Sigmoid colon (tissue), 7 donors: ENCODE data around the gene HTRA3. TPM values are rescaled to one million over a fixed set of nuclear protein-coding genes. Genes with fewer than 3 reads are reported as not detected.

ENCODE experiments used
- DNase-seq: peaks from one replicate; pipeline ENCODE4 v3.0.0-alpha.2; 2019
- H3K27ac ChIP-seq, 4 donors: fragments of 200-600 bp; sonication (generic); one replicate each; pipeline ENCODE4 v1.5.1; 2016 to 2019; ENCODE audit warnings: mild to moderate bottlenecking in 1 of 4
- H3K27me3 ChIP-seq, 3 donors: fragments of 200-600 bp; sonication (generic); one replicate each; pipeline ENCODE4 v1.5.1; 2019; ENCODE audit warnings: mild to moderate bottlenecking in 1 of 3
- H3K36me3 ChIP-seq, 4 donors: fragments of 200-600 bp; sonication (generic); one replicate each; pipeline ENCODE4 v1.5.1; 2016 to 2019
- H3K4me1 ChIP-seq, 4 donors: fragments of 200-600 bp; sonication (generic); one replicate each; pipeline ENCODE4 v1.5.1; 2017 to 2019
- H3K4me3 ChIP-seq, 4 donors: fragments of 200-600 bp; sonication (generic); one replicate each; pipeline ENCODE4 v1.5.1; 2017 to 2019; ENCODE audit warnings: mild to moderate bottlenecking in 2 of 4, moderate library complexity in 1 of 4
- H3K9me3 ChIP-seq, 4 donors: fragments of 200-600 bp in 3 of 4; sonication (generic) in 3 of 4; one replicate each; pipeline versions ENCODE4 v1.5.1 to v1.6.1; 2013 to 2019
- CTCF ChIP-seq, 4 experiments: fragments of 450-650 bp in 3 of 4; fragments of 200-600 bp in 1 of 4; IDR thresholded peaks; one replicate each; pipeline ENCODE4 v1.5.1; 2016 to 2019; ENCODE audit warnings: antibody characterized with exemption in 4 of 4, mild to moderate bottlenecking in 3 of 4, moderate library complexity in 2 of 4
- EP300 ChIP-seq, 4 donors: sonication (generic); formaldehyde crosslinking; IDR thresholded peaks; one replicate each; pipeline ENCODE4 v1.6.1; 2017; ENCODE audit warnings: antibody characterized with exemption in 4 of 4
- POLR2A ChIP-seq, 2 donors: fragments of 450-650 bp; IDR thresholded peaks; one replicate each; pipeline ENCODE4 v1.6.1; 2016; ENCODE audit warnings: antibody characterized with exemption in 2 of 2, mild to moderate bottlenecking in 2 of 2, moderate library complexity in 2 of 2
- POLR2AphosphoS5 ChIP-seq, 4 donors: sonication (generic); formaldehyde crosslinking; IDR thresholded peaks; one replicate each; pipeline ENCODE4 v1.6.1; 2017; ENCODE audit warnings: antibody characterized with exemption in 4 of 4
- WGBS, 2 donors: extraction: QIAGEN DNeasy Blood & Tissue Kit; methylation state at CpG; one replicate each; pipeline ENCODE4 v1.1.7; 2013; 5-methylcytosine and 5-hydroxymethylcytosine counted together
- intact Hi-C: fragments of 100-400 bp; cut with DNase I; formaldehyde crosslinking; loops from one replicate; pipeline ENCODE4 v1.15.1; 2023
- polyA plus RNA-seq, 3 donors: library from polyadenylated mRNA; stranded (reverse); fragments of 200-250 nt; gene quantifications; one replicate each; pipeline ENCODE4 v1.2.3, GENCODE V29; 2013
- total RNA-seq, 4 donors: library from RNA; depleted of rRNA; stranded (reverse); fragments of >200 nt; gene quantifications; one replicate each; pipeline ENCODE4 v1.1.0, GENCODE V29; 2016
- donor health status: healthy with polysubstance abuse.
- donor health status: Bipolar disorder and iron deficiency.
- donor health status: healthy.

The HTRA3 gene
- total and polyA plus RNA-seq, 7 donors: 1.2 to 49.6 (median 14.5) TPM

GRCh38 chr4:8324640-8325239 is 55.2 kb downstream of the HTRA3 start:
- TF ChIP-seq EP300 (IDR thresholded peaks at IDR 0.05) (no peak), POLR2AphosphoS5 (IDR thresholded peaks at IDR 0.05) (no peak), POLR2A (IDR thresholded peaks at IDR 0.05) (no peak), CTCF (IDR thresholded peaks at IDR 0.05) (no peak)
- intact Hi-C loops: no loop called here
- Histone ChIP-seq H3K36me3 (no peaks in the 10 kb centered on the region), H3K4me3 (no peak overlapping the region), H3K4me1 (peaks cover 0 to 13% (median 11%) of the 10 kb centered on the region in 4 donors), H3K27ac (no peak overlapping the region), H3K27me3 (no peaks in the 10 kb centered on the region), H3K9me3 (peaks cover 0 to 4% (median 0%) of the 10 kb centered on the region in 4 donors)
- WGBS, 2 donors: 74 to 75% methylated on average over 6 of the region's 6 CpGs
- peak; percentile 14 for DNase-seq

- TF ChIP-seq POLR2AphosphoS5 (IDR thresholded peaks at IDR 0.05) (no peak), EP300 (IDR thresholded peaks at IDR 0.05) (no peak), CTCF (IDR thresholded peaks at IDR 0.05) (no peak), POLR2A (IDR thresholded peaks at IDR 0.05) (no peak)
- Histone ChIP-seq H3K27me3 (no peaks in the 10 kb centered on the region), H3K27ac (no peak overlapping the region), H3K9me3 (peaks cover 0 to 4% (median 0%) of the 10 kb centered on the region in 4 donors), H3K4me1 (peaks cover 0 to 10% (median 6%) of the 10 kb centered on the region in 4 donors), H3K36me3 (no peaks in the 10 kb centered on the region), H3K4me3 (no peak overlapping the region)
- intact Hi-C loops: no loop called here
- peak; percentile 61 for DNase-seq
- 66 to 72% methylated on average over 8 of the region's 8 CpGs for WGBS, 2 donors
Observed at GRCh38 chr4:8325291-8325973, 55.9 kb downstream of the HTRA3 start.

GRCh38 chr4:8326206-8326605 is 56.7 kb downstream of the HTRA3 start:
- TF ChIP-seq POLR2A (IDR thresholded peaks at IDR 0.05): no peak
- peak in 1 of 4 donors; percentile 11 for TF ChIP-seq POLR2AphosphoS5 (IDR thresholded peaks at IDR 0.05)
- Histone ChIP-seq H3K27ac (no peak overlapping the region), H3K9me3 (peaks cover 0 to 4% (median 0%) of the 10 kb centered on the region in 4 donors), H3K27me3 (no peaks in the 10 kb centered on the region), H3K36me3 (no peaks in the 10 kb centered on the region), H3K4me3 (no peak overlapping the region), H3K4me1 (peaks cover 0 to 11% (median 8%) of the 10 kb centered on the region in 4 donors)
- intact Hi-C loops: no loop called here
- peak; percentile 79 for DNase-seq

GRCh38 chr4:8328456-8328855 is 58.9 kb downstream of the HTRA3 start:
- intact Hi-C loops: no loop called here
- Histone ChIP-seq H3K27ac (no peak overlapping the region), H3K4me1 (peaks cover 0 to 16% (median 10%) of the 10 kb centered on the region in 4 donors), H3K4me3 (no peak overlapping the region), H3K36me3 (no peaks in the 10 kb centered on the region), H3K9me3 (peaks cover 0 to 4% (median 0%) of the 10 kb centered on the region in 4 donors), H3K27me3 (no peaks in the 10 kb centered on the region)
- WGBS, 2 donors: 76 to 78% methylated on average over 3 of the region's 3 CpGs
- no peak for TF ChIP-seq POLR2AphosphoS5 (IDR thresholded peaks at IDR 0.05)
- no peak for TF ChIP-seq CTCF (IDR thresholded peaks at IDR 0.05)
- no peak for TF ChIP-seq POLR2A (IDR thresholded peaks at IDR 0.05)
- no peak for TF ChIP-seq EP300 (IDR thresholded peaks at IDR 0.05)
- no peak for DNase-seq

GRCh38 chr4:8328866-8329559 is 59.5 kb downstream of the HTRA3 start:
- WGBS, 2 donors: 78 to 88% methylated on average over 13 of the region's 13 CpGs
- intact Hi-C loops: no loop called here
- peak; percentile 53 for DNase-seq

More at GRCh38 chr4:8328866-8329559, 59.5 kb downstream of the HTRA3 start:
- Histone ChIP-seq H3K27ac (no peak overlapping the region), H3K4me1 (peaks cover 0 to 16% (median 10%) of the 10 kb centered on the region in 4 donors), H3K4me3 (no peak overlapping the region), H3K9me3 (peaks cover 0 to 1% (median 0%) of the 10 kb centered on the region in 4 donors), H3K27me3 (no peaks in the 10 kb centered on the region), H3K36me3 (no peaks in the 10 kb centered on the region)
- TF ChIP-seq POLR2AphosphoS5 (IDR thresholded peaks at IDR 0.05) (no peak), POLR2A (IDR thresholded peaks at IDR 0.05) (no peak), EP300 (IDR thresholded peaks at IDR 0.05) (no peak), CTCF (IDR thresholded peaks at IDR 0.05) (no peak)
